Measurements from ENCODE around the gene TIMM13.

- TF ChIP-seq EZH2 (IDR thresholded peaks at IDR 0.05): no peak
- TF ChIP-seq POLR2AphosphoS5 (IDR thresholded peaks at IDR 0.05; ENCODE audit: borderline replicate concordance, low read depth, low read length): no peak
- no peak for TF ChIP-seq FOXP2 (optimal IDR thresholded peaks at IDR 0.05; ENCODE audit: control extremely low read depth, extremely low read length, insufficient read depth)
These were observed 566 bp downstream of the TIMM13 start for GRCh38 chr19:2426611-2427428.
